GM18502 (cell line): ENCODE measurements around the gene SV2B.
A peak's percentile ranks its signal among the peaks of the same experiment; 100 is the strongest.

Experiments used
- ATAC-seq: cut with Tn5 transposase; IDR thresholded peaks from one replicate; pipeline ENCODE4 v1.9.1; 2021; ENCODE audit warnings: mild to moderate bottlenecking; ENCODE audit not compliant: unreplicated experiment, poor library complexity

The SV2B gene

DNA sequence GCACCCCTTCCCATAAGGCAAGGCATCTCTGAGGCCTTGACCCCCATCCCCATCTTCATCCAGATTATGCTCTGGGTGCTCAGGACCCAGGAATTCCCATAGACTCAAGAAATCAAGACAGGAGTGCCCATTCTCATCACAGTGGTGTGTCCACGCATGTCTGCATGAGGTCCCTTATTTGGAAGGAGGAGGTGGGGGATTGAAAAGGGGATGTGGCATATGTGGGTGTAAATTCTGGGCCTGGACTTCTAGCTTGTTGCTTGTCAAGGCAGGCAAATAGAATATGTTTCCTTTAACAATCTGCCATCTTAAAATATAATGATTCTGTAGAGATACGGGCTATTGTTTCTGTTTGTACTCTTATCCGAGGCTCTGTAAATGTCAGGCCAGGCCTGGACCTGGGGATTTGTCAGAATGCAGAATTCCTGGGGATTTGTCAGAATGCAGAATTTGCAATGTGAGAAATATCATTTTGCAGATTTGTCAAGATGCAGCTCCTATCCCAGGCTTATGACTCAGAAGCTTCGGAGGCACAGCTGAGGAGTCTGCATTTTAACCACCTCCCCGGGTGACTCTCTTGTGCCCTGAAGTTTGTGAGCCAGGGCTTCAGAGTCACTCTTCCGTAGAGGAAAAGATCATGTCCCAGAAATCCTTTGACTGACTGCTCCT, 157.8 kb downstream of the SV2B start:
- ATAC-seq, result no peak

DNA sequence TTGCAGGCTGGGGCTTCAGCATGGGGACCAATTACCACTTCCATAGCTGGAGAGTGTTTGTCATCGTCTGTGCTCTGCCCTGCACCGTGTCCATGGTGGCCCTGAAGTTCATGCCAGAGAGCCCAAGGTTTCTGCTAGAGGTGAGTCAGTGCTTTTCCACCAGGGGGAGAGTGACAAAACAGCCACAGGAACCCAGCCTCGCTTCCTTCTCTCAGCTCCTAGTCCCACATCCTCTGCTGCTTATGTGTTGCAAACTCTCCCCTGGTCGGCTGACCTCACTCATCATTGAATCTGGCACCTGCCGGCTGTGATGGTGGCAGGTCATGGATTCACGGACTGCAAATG, 158.3 kb downstream of the SV2B start:
- ATAC-seq, result no peak

DNA sequence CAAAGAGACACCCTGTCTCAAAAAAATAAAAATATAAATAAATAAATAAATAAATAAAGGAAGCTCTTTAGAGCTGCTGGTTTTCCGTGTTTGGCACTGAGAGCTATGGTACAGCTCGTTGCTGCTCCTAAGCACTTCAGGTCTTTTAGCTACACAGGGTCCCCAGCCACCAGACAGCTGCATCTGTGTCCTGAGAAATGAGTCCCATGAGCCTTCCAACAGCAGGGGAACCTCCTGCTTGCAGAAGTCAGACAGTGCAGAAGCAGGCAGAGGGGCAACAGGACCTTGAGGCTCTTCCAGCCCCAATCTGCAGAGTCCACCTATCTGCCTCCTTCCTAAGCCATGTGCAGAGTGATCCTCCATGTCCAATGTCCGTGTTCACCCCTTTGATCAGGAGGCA, 159.0 kb downstream of the SV2B start:
- no peak for ATAC-seq

DNA sequence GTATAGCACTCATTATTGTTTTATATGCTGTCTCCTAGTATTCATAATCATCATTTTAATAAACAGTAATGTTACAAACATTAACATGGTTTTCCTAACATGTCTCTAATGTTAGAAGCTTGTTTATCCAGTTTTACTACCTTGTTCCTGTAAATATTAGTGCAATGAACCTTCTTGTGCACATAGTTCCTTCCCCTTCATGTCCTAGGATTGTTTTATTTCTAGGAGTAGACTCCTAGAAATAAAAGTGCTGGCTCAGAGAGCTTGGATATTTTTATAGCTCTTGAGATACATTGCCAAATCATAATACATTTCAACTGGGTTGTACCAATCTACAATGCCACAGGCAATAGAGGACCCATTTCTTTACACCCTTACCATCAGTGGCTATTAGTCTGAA, 161.3 kb downstream of the SV2B start:
- no peak for ATAC-seq

DNA sequence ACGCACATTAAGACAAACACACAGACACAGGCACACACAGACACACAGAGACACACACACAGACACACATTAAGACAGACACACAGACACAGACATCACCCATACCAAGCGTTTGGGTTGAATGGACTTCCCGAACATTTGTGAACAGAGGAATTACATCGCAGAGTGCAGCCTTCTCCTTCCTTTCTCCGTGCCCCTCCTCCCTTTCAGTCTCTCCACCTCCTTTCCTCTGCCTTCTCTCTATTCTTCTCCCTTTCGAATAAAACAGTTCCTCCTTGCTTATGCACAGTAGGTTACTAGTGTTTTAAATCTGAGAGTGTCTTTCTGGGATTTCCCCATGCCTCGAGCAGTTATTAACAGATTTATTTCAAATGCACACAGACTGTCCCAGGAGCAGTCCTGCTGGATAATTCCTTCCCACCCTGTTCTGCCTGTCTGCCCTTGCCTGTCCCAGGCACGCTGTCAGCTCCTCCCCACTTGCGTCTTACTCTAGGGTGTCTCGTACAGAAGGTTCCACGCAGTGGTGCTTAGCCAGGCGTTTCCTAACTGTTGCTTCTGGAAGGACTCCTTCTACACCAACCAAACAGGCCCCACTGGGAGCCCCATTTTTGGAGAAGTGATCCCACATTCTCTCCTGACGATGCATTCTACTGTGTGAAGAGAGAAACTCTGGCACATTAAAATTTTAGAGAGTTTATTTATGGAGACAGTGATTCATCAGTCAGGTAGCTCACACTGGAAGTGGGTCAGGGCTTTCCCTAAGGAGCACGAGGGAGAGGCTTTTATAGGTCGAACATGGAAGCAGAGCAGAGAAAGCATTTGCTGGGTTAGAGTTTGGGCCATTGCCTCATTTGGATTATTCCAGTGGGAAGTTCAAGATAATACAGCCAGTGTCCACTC, 163.8 kb downstream of the SV2B start:
- ATAC-seq, result no peak

DNA sequence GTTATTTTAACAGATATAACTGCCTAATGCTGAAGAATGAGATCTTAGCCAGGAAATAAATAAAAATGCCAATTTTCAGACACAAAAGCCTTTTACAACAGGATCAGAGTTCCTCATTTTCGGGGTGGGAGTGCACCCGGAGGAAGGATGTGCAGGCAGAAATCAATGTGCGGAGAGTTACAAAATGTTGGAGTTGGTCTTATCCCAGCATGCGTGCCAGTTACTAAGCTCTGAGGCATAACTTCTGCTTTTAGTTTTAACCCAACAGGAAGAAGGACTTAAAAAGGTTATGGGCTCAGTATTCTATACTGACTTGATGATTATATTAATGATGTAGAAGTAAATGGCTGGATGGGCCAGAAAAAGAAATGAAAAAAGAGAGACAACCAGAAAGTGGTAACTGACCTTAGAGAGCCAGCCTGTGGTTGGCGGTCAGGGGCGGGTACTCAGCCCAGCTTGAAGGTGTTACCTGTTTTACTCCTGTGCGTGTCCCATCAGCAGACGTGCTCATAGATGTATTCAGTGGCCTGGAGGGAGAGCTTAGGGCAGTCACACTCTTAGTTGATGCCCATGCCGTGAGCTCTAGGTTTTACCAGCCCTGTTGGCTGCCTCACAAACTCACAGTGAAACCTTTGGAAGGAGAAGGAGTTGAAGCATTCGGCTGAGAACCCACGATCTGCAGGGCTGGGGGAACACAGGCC, 164.7 kb downstream of the SV2B start:
- ATAC-seq, result no peak

DNA sequence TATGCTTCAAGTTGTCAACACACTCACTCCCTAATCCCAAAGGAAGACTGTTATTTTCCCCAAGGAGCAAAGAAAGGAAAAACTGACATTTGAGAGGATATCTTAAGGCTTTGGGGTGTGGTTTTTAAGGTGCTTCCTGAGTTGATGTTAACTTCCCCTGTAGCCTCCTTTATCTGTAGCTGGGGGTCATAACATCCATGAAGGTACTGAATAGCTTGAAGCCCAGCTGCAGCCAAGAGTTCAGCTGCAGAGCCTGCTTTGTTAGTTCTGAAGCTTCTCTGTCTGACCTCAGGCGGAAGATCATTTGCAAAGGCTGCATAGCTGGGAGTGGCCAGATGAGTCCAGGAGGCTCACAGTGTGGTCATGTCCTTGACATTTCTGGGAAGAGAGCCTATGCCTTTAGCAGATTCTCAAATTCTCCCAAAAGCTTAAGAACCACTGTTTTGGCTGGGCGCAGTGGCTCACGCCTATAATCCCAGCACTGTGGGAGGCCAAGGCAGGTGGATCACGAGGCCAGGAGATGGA, 165.4 kb downstream of the SV2B start:
- ATAC-seq, result no peak

DNA sequence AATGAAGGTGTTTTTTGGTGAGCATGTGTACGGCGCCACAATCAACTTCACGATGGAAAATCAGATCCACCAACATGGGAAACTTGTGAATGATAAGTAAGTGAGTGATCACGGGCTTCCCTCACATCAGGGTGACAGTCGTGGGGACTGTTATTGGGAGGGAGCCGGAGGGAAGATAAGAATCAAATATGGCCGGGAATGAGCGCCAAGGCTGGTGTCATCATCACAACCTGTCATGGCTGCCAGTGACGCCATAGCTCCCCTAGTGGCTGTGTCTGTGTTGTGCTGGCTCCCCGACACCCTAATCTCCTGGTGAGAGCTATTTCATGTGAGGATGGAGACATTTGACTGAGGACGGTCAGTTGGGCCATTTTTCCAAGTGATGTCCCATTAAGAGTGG, 168.5 kb downstream of the SV2B start:
- ATAC-seq, result no peak

DNA sequence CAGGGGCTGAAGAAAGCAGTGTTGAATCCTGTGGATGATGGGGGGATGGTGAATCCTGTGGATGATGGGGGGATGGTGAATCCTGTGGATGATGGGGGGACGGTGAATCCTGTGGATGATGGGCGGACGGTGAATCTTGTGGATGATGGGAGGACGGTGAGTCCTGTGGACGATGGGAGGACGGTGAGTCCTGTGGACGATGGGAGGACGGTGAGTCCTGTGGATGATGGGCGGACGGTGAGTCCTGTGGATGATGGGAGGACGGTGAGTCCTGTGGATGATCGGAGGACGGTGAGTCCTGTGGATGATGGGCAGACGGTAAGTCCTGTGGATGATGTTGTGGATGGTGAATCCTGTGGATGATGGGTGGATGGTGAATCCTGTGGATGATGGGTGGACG, 170.7 kb downstream of the SV2B start:
- no peak for ATAC-seq

DNA sequence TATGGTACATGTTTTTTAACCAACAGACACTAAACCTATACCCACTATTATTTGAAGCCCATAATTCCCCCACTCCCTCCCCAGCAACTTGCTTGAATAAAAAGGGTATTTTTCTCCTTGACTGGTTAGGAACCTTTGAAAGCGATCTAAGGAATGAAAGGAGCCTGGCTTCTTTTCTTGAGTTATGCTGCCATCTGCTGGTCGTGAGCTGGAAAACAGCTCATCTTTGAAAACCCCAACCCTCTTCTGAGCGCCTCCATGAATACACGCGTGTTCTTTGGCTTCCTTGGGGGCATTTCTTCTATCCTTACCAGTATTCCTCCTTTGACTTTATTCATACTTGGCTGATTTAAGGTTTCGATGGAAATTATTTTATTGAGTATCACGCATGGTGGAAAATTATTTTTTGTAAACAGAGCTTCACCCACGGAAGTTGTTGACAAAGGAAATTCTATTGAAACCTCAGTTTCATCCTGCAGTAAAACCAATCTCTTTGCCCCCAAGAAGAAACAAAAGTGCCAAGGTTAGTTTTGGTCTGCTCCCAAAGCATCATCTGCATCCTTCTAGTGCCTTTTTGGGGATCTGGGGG, 171.6 kb downstream of the SV2B start:
- peak; percentile 56 for ATAC-seq

DNA sequence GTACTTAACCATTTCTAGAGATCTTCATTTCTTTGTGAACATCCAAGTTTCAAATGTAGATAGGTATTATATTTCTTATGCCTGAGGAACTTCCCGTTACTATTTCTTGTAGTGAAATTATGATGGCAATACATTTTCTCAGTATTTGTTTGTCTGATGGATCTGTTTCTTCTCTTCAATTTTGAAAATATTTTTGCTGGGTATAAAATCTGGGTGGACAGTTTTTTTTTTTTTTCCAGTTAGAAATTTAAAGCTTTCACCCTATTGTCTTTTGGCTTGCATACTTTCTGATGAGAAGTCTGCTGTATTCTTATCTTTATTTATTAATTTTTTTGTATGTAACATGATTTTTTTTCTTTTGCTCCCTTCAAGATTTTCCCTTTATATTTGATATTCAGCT, 175.8 kb downstream of the SV2B start:
- no peak for ATAC-seq

DNA sequence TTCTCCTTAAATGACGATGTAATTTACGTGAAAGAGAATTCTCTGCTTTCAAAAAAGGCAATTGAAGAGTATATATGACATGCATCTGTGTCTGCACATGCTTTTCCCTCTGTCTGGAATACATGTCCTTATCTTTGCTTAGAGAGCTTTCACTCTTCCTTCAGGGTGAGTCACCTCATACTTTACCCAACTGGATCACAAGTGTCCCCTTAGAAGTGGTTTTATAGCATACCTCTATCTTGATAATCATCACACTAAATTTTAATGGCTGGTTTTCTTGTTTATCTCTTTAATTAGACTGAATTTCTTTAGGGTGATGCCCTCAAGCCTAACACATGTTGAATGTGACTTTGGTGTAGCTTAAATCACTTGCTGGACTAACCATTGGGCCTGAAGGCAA, 178.9 kb downstream of the SV2B start:
- no peak for ATAC-seq

DNA sequence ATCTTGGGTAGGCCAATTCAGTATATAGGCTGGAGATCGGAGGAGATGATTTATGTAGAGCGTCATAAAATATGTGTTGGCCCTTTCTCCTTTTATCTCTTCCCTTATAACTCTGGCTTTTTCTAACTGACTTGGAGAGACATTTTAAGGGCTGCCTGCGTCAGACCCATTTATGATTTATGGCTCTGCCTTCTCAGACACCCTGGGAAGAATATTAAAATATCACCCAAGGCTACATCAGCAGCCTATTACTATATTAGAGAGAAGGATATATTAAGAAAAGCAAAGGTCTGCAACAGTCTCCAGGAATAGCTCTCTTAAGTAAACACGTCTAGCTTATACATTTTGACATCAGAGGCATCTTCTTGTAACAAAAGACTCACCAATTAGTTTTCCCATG, 179.4 kb downstream of the SV2B start:
- no peak for ATAC-seq

DNA sequence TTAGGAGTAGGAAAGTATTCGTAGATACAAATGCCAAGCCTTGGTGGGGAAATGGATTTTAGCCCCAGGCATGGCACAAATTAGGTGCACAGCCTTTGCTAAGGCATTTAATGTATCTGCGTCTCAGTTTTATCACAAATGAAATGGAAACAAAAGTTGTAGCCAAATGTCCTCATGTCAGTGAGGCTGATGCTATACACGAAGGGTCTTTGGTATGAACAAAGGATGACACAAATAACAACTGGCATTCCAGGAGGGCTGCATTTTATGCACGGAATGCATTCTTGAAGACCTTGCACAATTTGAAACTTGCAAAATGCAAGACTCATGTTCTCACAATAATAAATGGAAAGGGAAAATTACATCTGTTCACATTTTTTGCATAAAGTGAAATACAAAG, 181.9 kb downstream of the SV2B start:
- no peak for ATAC-seq

DNA sequence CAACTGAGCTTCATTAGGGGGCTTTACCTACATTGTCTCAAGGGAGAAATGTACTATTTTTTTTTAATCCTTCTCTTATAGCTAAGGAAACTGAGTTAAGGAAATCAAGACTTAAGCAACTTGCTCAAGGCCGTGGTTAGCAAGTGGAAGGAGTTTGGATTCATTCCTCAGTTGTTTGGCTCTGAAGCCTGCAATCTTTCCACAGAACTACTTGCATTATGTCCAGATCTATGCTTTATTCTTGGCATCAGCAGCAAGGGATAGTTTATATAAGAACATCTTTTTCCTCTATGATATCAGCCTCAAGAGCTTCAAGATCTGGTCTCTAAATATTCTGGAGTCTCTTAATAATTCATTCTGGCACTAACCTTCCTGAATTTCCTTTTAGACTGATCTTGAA, 182.4 kb downstream of the SV2B start:
- no peak for ATAC-seq

DNA sequence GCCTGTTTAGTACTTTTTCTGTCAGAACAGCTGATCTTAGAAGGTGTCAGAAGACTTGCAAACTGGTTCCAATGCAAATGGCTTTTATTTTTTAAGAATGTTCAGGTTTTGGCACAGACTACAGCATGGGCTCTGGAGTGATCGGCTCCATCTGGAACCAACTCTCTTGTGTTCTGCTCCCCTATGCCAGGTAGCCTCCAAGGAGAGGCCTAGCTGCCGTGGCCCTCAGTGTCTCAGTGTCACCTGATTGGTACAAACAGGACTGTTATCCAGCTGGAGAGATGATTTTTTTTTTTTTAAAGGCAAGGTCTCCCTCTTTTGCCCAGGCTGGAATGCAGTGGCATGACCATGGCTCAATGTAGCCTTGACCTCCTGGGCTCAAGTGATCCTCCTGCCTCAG, 183.1 kb downstream of the SV2B start:
- no peak for ATAC-seq

DNA sequence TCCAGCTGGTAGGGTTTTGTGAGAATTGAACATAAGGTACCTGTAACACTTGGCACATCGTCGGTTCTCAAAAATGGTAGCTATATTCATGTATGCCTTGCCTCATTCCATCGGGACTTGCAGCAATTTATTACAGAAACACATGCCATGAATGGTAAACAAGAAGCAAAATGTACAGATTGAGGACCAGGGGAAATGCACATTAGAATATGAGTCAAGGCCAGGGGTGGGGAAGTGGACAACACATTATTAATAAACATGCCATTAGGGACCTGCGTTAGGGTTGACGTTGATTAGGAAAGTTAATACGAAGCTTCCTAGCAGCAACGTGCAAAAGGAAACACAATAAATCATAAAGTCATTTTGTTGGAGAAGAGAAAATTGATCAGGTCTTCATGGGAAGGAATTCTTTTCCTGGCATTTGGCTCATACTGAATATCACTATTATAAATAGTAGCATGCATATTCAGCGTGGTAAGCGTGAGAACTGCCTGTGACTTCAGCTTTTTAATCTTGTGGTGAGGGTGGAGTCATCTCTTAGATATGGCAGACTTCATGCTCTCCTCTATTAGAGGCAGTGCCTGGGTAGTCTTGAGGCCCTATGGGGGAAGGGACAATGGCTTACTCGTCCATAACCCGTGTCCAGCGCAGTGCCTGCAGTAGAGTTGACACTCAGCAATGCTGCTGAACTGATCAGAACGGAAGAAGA, 184.9 kb downstream of the SV2B start:
- ATAC-seq, result no peak

DNA sequence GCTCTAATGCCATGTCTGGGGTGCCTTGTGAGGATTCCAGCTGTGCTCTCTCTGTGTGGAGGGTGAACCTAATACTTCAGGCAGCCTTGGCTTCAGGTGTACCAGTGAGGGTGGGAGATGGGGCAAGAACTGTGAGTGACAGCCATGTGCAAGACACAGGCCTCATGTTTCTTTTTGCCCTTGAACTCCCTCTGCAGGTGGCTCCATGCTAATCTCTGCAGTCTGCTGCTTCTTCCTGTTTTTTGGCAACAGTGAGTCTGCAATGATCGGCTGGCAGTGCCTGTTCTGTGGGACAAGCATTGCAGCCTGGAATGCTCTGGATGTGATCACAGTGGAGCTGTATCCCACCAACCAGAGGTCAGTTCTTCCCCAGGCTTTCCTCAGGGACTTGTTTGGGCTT, 189.3 kb downstream of the SV2B start:
- ATAC-seq, result peak; percentile 67

DNA sequence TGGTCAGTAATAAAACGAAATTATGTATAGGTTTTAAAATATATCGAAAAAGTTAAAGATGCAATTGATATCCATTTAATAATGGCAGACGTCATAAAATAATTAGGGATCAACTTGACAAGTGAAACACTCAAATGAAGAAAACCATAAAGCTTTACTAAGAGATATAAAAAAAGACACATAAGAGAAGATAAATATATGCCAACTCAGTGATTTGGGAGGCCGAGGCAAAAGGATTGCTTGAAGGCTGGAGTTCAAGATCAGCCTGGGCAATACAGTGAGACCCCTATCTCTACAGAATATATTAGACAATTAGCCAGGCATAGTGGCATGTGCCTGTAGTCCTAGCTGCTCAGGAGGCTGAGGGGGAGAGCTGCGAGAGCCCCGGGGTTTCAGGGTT, 190.5 kb downstream of the SV2B start:
- ATAC-seq, result no peak

DNA sequence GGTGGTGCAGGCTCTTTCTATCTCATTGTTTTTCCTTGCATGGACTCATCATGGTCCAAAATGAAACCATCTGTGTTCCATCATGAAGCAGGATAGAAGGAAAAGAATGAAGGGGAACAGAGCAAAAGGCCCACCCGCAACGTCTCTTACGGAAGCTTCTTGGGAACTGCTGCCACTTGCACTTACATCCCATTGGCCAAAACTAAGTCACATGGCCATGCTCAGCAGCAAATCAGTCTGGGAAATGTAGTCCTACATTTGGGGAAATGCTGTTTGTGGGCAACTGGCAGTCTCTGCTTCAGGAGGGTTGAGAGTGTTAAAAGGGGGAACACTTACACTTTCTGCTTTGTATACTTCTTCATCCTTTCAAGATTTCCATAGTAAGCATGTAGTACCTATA, 191.6 kb downstream of the SV2B start:
- ATAC-seq, result peak; percentile 83
